Measurements from ENCODE around the gene STOX2.
A peak's percentile ranks its signal among the peaks of the same experiment; 100 is the strongest.

Gene STOX2

GRCh38 chr4:183932576-183932975 lies 27.5 kb downstream of the STOX2 start:
- no peak overlapping the region for H3K4me3 ChIP-seq (ENCODE audit: severe bottlenecking)
- no peaks in the 10 kb centered on the region for H3K27me3 ChIP-seq (ENCODE audit: insufficient read depth, poor library complexity, severe bottlenecking)
- H3K36me3 ChIP-seq (ENCODE audit: low read depth), result no peaks in the 10 kb centered on the region
- no peak for DNase-seq (ENCODE audit: low spot score)
- H3K4me1 ChIP-seq (ENCODE audit: insufficient read depth, poor library complexity, severe bottlenecking), result peaks cover 5% of the 10 kb centered on the region
- TF ChIP-seq CTCF (IDR thresholded peaks at IDR 0.05; ENCODE audit: poor library complexity, severe bottlenecking), result no peak
- no peak overlapping the region for H3K27ac ChIP-seq (ENCODE audit: poor library complexity, severe bottlenecking)
- ATAC-seq (ENCODE audit: low read depth), result no peak
- no peaks in the 10 kb centered on the region for H3K9me3 ChIP-seq (ENCODE audit: severe bottlenecking)

- Histone ChIP-seq H3K4me3 (ENCODE audit: severe bottlenecking) (no peak overlapping the region), H3K27ac (ENCODE audit: poor library complexity, severe bottlenecking) (no peak overlapping the region), H3K9me3 (ENCODE audit: severe bottlenecking) (no peaks in the 10 kb centered on the region), H3K4me1 (ENCODE audit: insufficient read depth, poor library complexity, severe bottlenecking) (peaks cover 5% of the 10 kb centered on the region), H3K36me3 (ENCODE audit: low read depth) (no peaks in the 10 kb centered on the region), H3K27me3 (ENCODE audit: insufficient read depth, poor library complexity, severe bottlenecking) (no peaks in the 10 kb centered on the region)
- DNase-seq (ENCODE audit: low spot score) (no peak), ATAC-seq (ENCODE audit: low read depth) (no peak)
- TF ChIP-seq CTCF (IDR thresholded peaks at IDR 0.05; ENCODE audit: poor library complexity, severe bottlenecking), result no peak
These were observed 29.7 kb downstream of the STOX2 start for GRCh38 chr4:183934761-183935160.

- Histone ChIP-seq H3K27me3 (ENCODE audit: insufficient read depth, poor library complexity, severe bottlenecking) (no peaks in the 10 kb centered on the region), H3K9me3 (ENCODE audit: severe bottlenecking) (no peaks in the 10 kb centered on the region), H3K4me3 (ENCODE audit: severe bottlenecking) (no peak overlapping the region), H3K27ac (ENCODE audit: poor library complexity, severe bottlenecking) (no peak overlapping the region), H3K4me1 (ENCODE audit: insufficient read depth, poor library complexity, severe bottlenecking) (peaks cover 5% of the 10 kb centered on the region), H3K36me3 (ENCODE audit: low read depth) (no peaks in the 10 kb centered on the region)
- no peak for DNase-seq (ENCODE audit: low spot score)
- no peak for ATAC-seq (ENCODE audit: low read depth)
- no peak for TF ChIP-seq CTCF (IDR thresholded peaks at IDR 0.05; ENCODE audit: poor library complexity, severe bottlenecking)
These were observed 30.4 kb downstream of the STOX2 start for GRCh38 chr4:183935355-183936005.

GRCh38 chr4:183936047-183936446 lies 30.9 kb downstream of the STOX2 start:
- Histone ChIP-seq H3K9me3 (ENCODE audit: severe bottlenecking) (no peaks in the 10 kb centered on the region), H3K4me1 (ENCODE audit: insufficient read depth, poor library complexity, severe bottlenecking) (peaks cover 5% of the 10 kb centered on the region), H3K27me3 (ENCODE audit: insufficient read depth, poor library complexity, severe bottlenecking) (no peaks in the 10 kb centered on the region), H3K27ac (ENCODE audit: poor library complexity, severe bottlenecking) (no peak overlapping the region), H3K4me3 (ENCODE audit: severe bottlenecking) (no peak overlapping the region), H3K36me3 (ENCODE audit: low read depth) (no peaks in the 10 kb centered on the region)
- DNase-seq (ENCODE audit: low spot score), result no peak
- no peak for ATAC-seq (ENCODE audit: low read depth)
- no peak for TF ChIP-seq CTCF (IDR thresholded peaks at IDR 0.05; ENCODE audit: poor library complexity, severe bottlenecking)

- no peak overlapping the region for H3K4me3 ChIP-seq (ENCODE audit: severe bottlenecking)
- H3K36me3 ChIP-seq (ENCODE audit: low read depth), result no peaks in the 10 kb centered on the region
- H3K27ac ChIP-seq (ENCODE audit: poor library complexity, severe bottlenecking), result no peak overlapping the region
- H3K9me3 ChIP-seq (ENCODE audit: severe bottlenecking), result no peaks in the 10 kb centered on the region
- no peaks in the 10 kb centered on the region for H3K27me3 ChIP-seq (ENCODE audit: insufficient read depth, poor library complexity, severe bottlenecking)
- no peak for DNase-seq (ENCODE audit: low spot score)
- peaks cover 5% of the 10 kb centered on the region for H3K4me1 ChIP-seq (ENCODE audit: insufficient read depth, poor library complexity, severe bottlenecking)
- peak; percentile 52; the same call in 2 of the 3 replicates for ATAC-seq (ENCODE audit: low read depth)
- TF ChIP-seq CTCF (IDR thresholded peaks at IDR 0.05; ENCODE audit: poor library complexity, severe bottlenecking), result no peak
These were observed 31.7 kb downstream of the STOX2 start for GRCh38 chr4:183936574-183937345.
